PC-3 (cell line): ENCODE data around the gene ADAMTSL1. TPM values are rescaled to one million over a fixed set of nuclear protein-coding genes. Genes with fewer than 3 reads are reported as not detected.

ENCODE experiments used
- ATAC-seq: fragments of 200-7000 bp; cut with Tn5 transposase; 2 replicates; pipeline ENCODE4 v1.9.1; 2020; ENCODE audit warnings: mild to moderate bottlenecking, moderate library complexity
- BruUV-seq: library from RNA; stranded (reverse); fragments of 400-500 nt; replicated peaks from 2 replicates; lab custom pipeline; 2021; lab: Mats Ljungman, UMichigan
- CTCF ChIA-PET: fragments of 300-600 bp; sonication (Branson Sonifier 250); formaldehyde crosslinking; loops from one replicate; lab custom pipeline; 2022; ENCODE audit warnings: antibody characterized with exemption; lab: Charles Lee
- POLR2A ChIA-PET: fragments of 300-600 bp; sonication (Branson Sonifier 250); formaldehyde crosslinking; loops from one replicate; lab custom pipeline; 2022; ENCODE audit warnings: antibody characterized with exemption; ENCODE audit not compliant: unreplicated experiment; lab: Charles Lee
- DNase-seq: peaks from one replicate; pipeline ENCODE4 v3.0.0-alpha.2; 2015
- H2AFZ ChIP-seq: fragments of 300-600 bp; sonication (generic); 2 replicates; pipeline ENCODE4 v1.6.0; 2016; ENCODE audit warnings: antibody characterized with exemption, low read length
- H3F3A ChIP-seq: fragments of 300-600 bp; sonication (generic); one replicate; pipeline ENCODE4 v1.6.0; 2017; ENCODE audit warnings: antibody characterized with exemption, low read length, control low read depth, mild to moderate bottlenecking; ENCODE audit not compliant: unreplicated experiment
- H3K27ac ChIP-seq: fragments of 300-600 bp; sonication (generic); 2 replicates; pipeline ENCODE4 v1.5.1; 2016; ENCODE audit warnings: mild to moderate bottlenecking, low read length
- H3K27me3 ChIP-seq: fragments of 300-600 bp; sonication (generic); 2 replicates; pipeline ENCODE4 v1.6.1; 2016; ENCODE audit warnings: low read length, mixed read lengths
- H3K36me3 ChIP-seq: fragments of 300-600 bp; sonication (generic); 2 replicates; pipeline ENCODE4 v1.6.1; 2016; ENCODE audit warnings: low read depth, mixed run types, low read length, mixed read lengths
- H3K4me1 ChIP-seq: fragments of 300-600 bp; sonication (generic); 2 replicates; pipeline ENCODE4 v1.5.1; 2016; ENCODE audit warnings: low read length; ENCODE audit not compliant: insufficient read depth
- H3K4me2 ChIP-seq: fragments of 300-600 bp; sonication (generic); 2 replicates; pipeline ENCODE4 v1.6.0; 2016; ENCODE audit warnings: low read length
- H3K4me3 ChIP-seq: fragments of 300-600 bp; sonication (generic); 2 replicates; pipeline ENCODE4 v1.5.1; 2016; ENCODE audit warnings: mild to moderate bottlenecking, low read length, mixed read lengths
- H3K79me2 ChIP-seq: fragments of 300-600 bp; sonication (generic); 2 replicates; pipeline ENCODE4 v1.6.1; 2017; ENCODE audit warnings: low read length, mixed read lengths
- H3K9ac ChIP-seq: fragments of 300-600 bp; sonication (generic); 2 replicates; pipeline ENCODE4 v1.6.0; 2016; ENCODE audit warnings: mild to moderate bottlenecking, low read length
- H3K9me2 ChIP-seq: fragments of 300-600 bp; sonication (generic); replicated peaks from 2 replicates; pipeline ENCODE4 v1.6.1; 2016; ENCODE audit warnings: mixed run types, low read length, mixed read lengths
- H3K9me3 ChIP-seq: fragments of 300-600 bp; sonication (generic); 2 replicates; pipeline ENCODE4 v1.6.1; 2016; ENCODE audit warnings: low read length, mixed read lengths
- H4K20me1 ChIP-seq: fragments of 300-600 bp; sonication (generic); 2 replicates; pipeline ENCODE4 v1.6.1; 2016; ENCODE audit warnings: low read length, mixed read lengths
- CTCF ChIP-seq: fragments of 300-600 bp; sonication (generic); conservative IDR thresholded peaks from 2 replicates; pipeline ENCODE4 v1.5.1; 2017; ENCODE audit warnings: antibody characterized with exemption, low read depth, mild to moderate bottlenecking, low read length
- EZH2 ChIP-seq: fragments of 300-600 bp; sonication (generic); IDR thresholded peaks from one replicate; pipeline ENCODE4 v1.6.1; 2017; ENCODE audit warnings: antibody characterized with exemption, mild to moderate bottlenecking, low read length; ENCODE audit not compliant: unreplicated experiment
- EZH2phosphoT487 ChIP-seq: fragments of 300-600 bp; sonication (generic); IDR thresholded peaks from 2 replicates; pipeline ENCODE4 v1.6.1; 2018; ENCODE audit warnings: mild to moderate bottlenecking, antibody characterized with exemption, low read length, borderline replicate concordance
- intact Hi-C: fragments of 100-400 bp; cut with micrococcal nuclease; formaldehyde crosslinking; loops from 2 replicates; pipeline ENCODE4 v1.9.0; 2023
- total RNA-seq: library from RNA; depleted of rRNA; stranded (reverse); fragments of >200 nt; gene quantifications from 2 replicates; pipeline ENCODE4 v1.2.3, GENCODE V29; 2014

ADAMTSL1 gene
- total RNA-seq, 1 experiment from 2014 or later = 0.26 TPM

- Histone ChIP-seq H3K27ac (no peak overlapping the region), H3K36me3 (no peaks in the 10 kb centered on the region), H3K9me2 (no peaks in the 10 kb centered on the region), H3K27me3 (no peaks in the 10 kb centered on the region), H2AFZ (no peak overlapping the region), H3F3A (no peaks in the 10 kb centered on the region), H3K4me1 (no peaks in the 10 kb centered on the region), H3K4me2 (no peak overlapping the region), H3K9ac (no peak overlapping the region), H3K79me2 (no peaks in the 10 kb centered on the region), H3K4me3 (no peak overlapping the region), H4K20me1 (no peaks in the 10 kb centered on the region), H3K9me3 (no peaks in the 10 kb centered on the region)
- BruUV-seq = no TSS peak
- POLR2A ChIA-PET = no interaction called here
- no peak for DNase-seq
- intact Hi-C loops = no loop called here
- CTCF ChIA-PET = no interaction called here
- TF ChIP-seq EZH2phosphoT487 (no peak), EZH2 (no peak), CTCF (no peak)
- ATAC-seq = no peak
Measured at GRCh38 chr9:18520416-18521047, 46.6 kb downstream of the ADAMTSL1 start.

GRCh38 chr9:18526685-18527084, 52.7 kb downstream of the ADAMTSL1 start:
- intact Hi-C loops = no loop called here
- H3K36me3 ChIP-seq = no peaks in the 10 kb centered on the region
- TF ChIP-seq EZH2 (no peak), EZH2phosphoT487 (no peak), CTCF (no peak)
- H3K9me3 ChIP-seq = no peaks in the 10 kb centered on the region
- H4K20me1 ChIP-seq = no peaks in the 10 kb centered on the region
- H3K79me2 ChIP-seq = no peaks in the 10 kb centered on the region
- H2AFZ ChIP-seq = no peak overlapping the region
- H3K9ac ChIP-seq = no peak overlapping the region
- no peaks in the 10 kb centered on the region for H3K4me1 ChIP-seq
- no peaks in the 10 kb centered on the region for H3K9me2 ChIP-seq
- CTCF ChIA-PET = no interaction called here
- H3F3A ChIP-seq = no peaks in the 10 kb centered on the region
- POLR2A ChIA-PET = interaction anchor here (0.7 kb wide), 1 partner anchor 13 kb away, joined by 3 read pairs; no protein-coding TSS in a partner anchor
- DNase-seq (no peak), ATAC-seq (no peak)
- no peak overlapping the region for H3K4me3 ChIP-seq
- no peak overlapping the region for H3K27ac ChIP-seq
- H3K27me3 ChIP-seq = no peaks in the 10 kb centered on the region
- no peak overlapping the region for H3K4me2 ChIP-seq
- no TSS peak for BruUV-seq
